Measurements from ENCODE around the gene SIM2.

DNA sequence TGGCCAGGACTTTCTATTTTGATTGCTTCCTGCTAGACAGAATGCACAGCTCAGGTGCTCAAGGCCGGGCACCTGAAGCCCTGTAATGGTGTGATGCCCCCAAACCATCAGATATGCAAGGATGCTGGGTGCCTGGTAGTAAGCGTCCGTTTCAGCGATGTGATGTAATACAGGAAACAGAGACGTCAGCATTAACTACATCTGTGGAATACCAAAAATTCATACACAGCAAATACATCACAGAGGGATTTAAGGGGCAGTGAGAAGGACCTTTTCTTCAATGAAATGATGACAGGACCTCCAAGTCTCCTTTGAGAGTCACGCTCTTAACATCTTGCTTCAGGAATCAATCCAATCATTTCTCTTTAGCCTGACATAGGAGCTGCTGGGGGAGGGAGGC, 64.4 kb downstream of the SIM2 start:
- TF ChIP-seq, protein P1, sequence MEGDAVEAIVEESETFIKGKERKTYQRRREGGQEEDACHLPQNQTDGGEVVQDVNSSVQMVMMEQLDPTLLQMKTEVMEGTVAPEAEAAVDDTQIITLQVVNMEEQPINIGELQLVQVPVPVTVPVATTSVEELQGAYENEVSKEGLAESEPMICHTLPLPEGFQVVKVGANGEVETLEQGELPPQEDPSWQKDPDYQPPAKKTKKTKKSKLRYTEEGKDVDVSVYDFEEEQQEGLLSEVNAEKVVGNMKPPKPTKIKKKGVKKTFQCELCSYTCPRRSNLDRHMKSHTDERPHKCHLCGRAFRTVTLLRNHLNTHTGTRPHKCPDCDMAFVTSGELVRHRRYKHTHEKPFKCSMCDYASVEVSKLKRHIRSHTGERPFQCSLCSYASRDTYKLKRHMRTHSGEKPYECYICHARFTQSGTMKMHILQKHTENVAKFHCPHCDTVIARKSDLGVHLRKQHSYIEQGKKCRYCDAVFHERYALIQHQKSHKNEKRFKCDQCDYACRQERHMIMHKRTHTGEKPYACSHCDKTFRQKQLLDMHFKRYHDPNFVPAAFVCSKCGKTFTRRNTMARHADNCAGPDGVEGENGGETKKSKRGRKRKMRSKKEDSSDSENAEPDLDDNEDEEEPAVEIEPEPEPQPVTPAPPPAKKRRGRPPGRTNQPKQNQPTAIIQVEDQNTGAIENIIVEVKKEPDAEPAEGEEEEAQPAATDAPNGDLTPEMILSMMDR (IDR thresholded peaks at IDR 0.05) = no peak
- no peak for TF ChIP-seq ZFX (IDR thresholded peaks at IDR 0.05; ENCODE audit: borderline replicate concordance)
